Natural killer cell treated with Interleukin-12 subunit alpha and Interleukin-12 subunit beta and Interleukin-15 and Interleukin-18, amount 100 ng/mL, for 72 hours (primary cell): ENCODE data around the gene SNAPIN. TPM values are rescaled to one million over a fixed set of nuclear protein-coding genes. Genes with fewer than 3 reads are reported as not detected.

Experiments used
- ATAC-seq, 2 donors: fragments of 150-1000 bp; cut with Tn5 transposase in 1 of 2; sonication (Bioruptor Pico), chemical (Tn5 transposase) in 1 of 2; 2 replicates each; pipeline ENCODE4 v1.10.0; 2021
- DNase-seq: peaks from one replicate; pipeline ENCODE4 v3.0.0; 2022; ENCODE audit warnings: low spot score
- H3K27ac Mint-ChIP-seq, 2 donors: 1 replicate in 1 of 2; 2 replicates in 1 of 2; pipeline ENCODE4 v1.8.0; 2022; ENCODE audit warnings: mixed read lengths in 2 of 2, mild to moderate bottlenecking in 1 of 2, moderate library complexity in 1 of 2
- H3K27me3 Mint-ChIP-seq, 2 donors: 1 replicate in 1 of 2; 2 replicates in 1 of 2; pipeline ENCODE4 v1.8.0; 2022; ENCODE audit warnings: mixed read lengths in 2 of 2
- H3K36me3 Mint-ChIP-seq: one replicate; pipeline ENCODE4 v1.8.0; 2022; ENCODE audit warnings: mixed read lengths
- H3K4me1 Mint-ChIP-seq, 2 donors: 1 replicate in 1 of 2; 2 replicates in 1 of 2; pipeline ENCODE4 v1.8.0; 2022; ENCODE audit warnings: low read depth in 2 of 2, mixed read lengths in 2 of 2, mild to moderate bottlenecking in 1 of 2
- H3K4me3 Mint-ChIP-seq: one replicate; pipeline ENCODE4 v1.8.0; 2022; ENCODE audit warnings: mixed read lengths
- H3K9me3 Mint-ChIP-seq: 2 replicates; pipeline ENCODE4 v1.8.0; 2022; ENCODE audit warnings: mixed read lengths
- total RNA-seq, 2 donors: library from RNA; stranded (reverse); gene quantifications; one replicate each; pipeline ENCODE4 v1.2.3, GENCODE V29; 2022

SNAPIN gene
- total RNA-seq, 2 donors from 2014 or later, result 23.9 to 42.5 TPM

- H3K27me3 Mint-ChIP-seq, result peaks cover under 1 to 10% of the 10 kb centered on the region in 2 donors
- DNase-seq (no peak), ATAC-seq (no peak)
- no peak overlapping the region for H3K27ac Mint-ChIP-seq
- H3K9me3 Mint-ChIP-seq, result no peaks in the 10 kb centered on the region
- H3K4me3 Mint-ChIP-seq, result no peak overlapping the region
- H3K36me3 Mint-ChIP-seq, result no peaks in the 10 kb centered on the region
- H3K4me1 Mint-ChIP-seq, result no peaks in the 10 kb centered on the region
These were observed 47.0 kb downstream of the SNAPIN start for GRCh38 chr1:153705484-153705883.

DNA sequence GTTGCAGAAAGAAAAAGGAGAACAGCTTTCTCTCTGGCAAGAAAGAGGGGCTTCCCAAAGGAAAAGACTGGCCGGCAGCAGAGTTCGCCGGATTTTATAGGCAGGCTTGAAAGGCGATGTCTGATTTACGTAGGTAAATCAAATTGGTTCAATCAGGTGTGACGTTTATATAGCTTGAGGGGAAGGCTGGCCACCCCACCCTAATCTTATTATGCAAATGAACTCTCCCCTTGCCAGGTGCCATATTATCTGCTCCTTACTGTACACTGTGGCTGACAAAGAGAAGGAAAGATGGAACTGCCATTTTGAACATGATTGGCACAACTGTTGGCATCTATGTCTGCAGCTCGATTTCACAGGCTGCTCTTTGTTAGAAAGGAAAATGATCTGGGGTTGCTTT is 52.5 kb downstream of the SNAPIN start:
- Mint-ChIP-seq H3K4me3 (no peak overlapping the region), H3K36me3 (no peaks in the 10 kb centered on the region), H3K9me3 (no peaks in the 10 kb centered on the region), H3K27me3 (peaks cover 7 to 26% of the 10 kb centered on the region in 2 donors), H3K4me1 (no peaks in the 10 kb centered on the region), H3K27ac (no peak overlapping the region)
- no peak for ATAC-seq
- no peak for DNase-seq

Other genes with a start within 250 kb of the SNAPIN start
- not detected for gene S100A7A, start 242.2 kb upstream of the SNAPIN start, total RNA-seq
- not detected for gene S100A7, start 198.1 kb upstream of the SNAPIN start, total RNA-seq
- 100 to 1,000 TPM in 1 of 2 donors, 10 to 100 TPM in 1; 90.9 to 106 TPM for gene S100A6, start 122.7 kb upstream of the SNAPIN start, total RNA-seq
- not detected for gene S100A5, start 117.8 kb upstream of the SNAPIN start, total RNA-seq
- 100 to 1,000 TPM in 1 of 2 donors, 10 to 100 TPM in 1; 85.4 to 124 TPM for gene S100A4, start 112.9 kb upstream of the SNAPIN start, total RNA-seq
- gene S100A3, start 109.4 kb upstream of the SNAPIN start, total RNA-seq, result not detected
- gene S100A2, start 92.9 kb upstream of the SNAPIN start, total RNA-seq, result under 1 TPM in 1 of 2 donors, not detected in 1; 0.48 TPM
- not detected for gene S100A16, start 45.6 kb upstream of the SNAPIN start, total RNA-seq
- gene S100A14, start 42.4 kb upstream of the SNAPIN start, total RNA-seq, result not detected
- 10 to 100 TPM in 1 of 2 donors, 1 to 10 TPM in 1; 5.0 to 10.3 TPM for gene S100A13, start 31.2 kb upstream of the SNAPIN start, total RNA-seq
- gene S100A1, start 30.3 kb upstream of the SNAPIN start, total RNA-seq, result not detected
- gene CHTOP, start 24.6 kb upstream of the SNAPIN start, total RNA-seq, result 10 to 100 TPM; 82.1 to 96.8 TPM
- gene ILF2, start 12.3 kb downstream of the SNAPIN start, total RNA-seq, result 100 to 1,000 TPM; 198 to 210 TPM
- not detected for gene NPR1, start 20.0 kb downstream of the SNAPIN start, total RNA-seq
- 10 to 100 TPM; 42.1 to 62.0 TPM for gene INTS3, start 69.3 kb downstream of the SNAPIN start, total RNA-seq
- 10 to 100 TPM; 33.6 to 69.9 TPM for gene SLC27A3, start 116.7 kb downstream of the SNAPIN start, total RNA-seq